ENCODE data around the gene ALDH1A3.

The ALDH1A3 gene

GRCh38 chr15:100902436-100903167, 23.0 kb downstream of the ALDH1A3 start:
- no peak for DNase-seq

GRCh38 chr15:100903168-100903554, 23.5 kb downstream of the ALDH1A3 start:
- no peak for DNase-seq

- DNase-seq = no peak
These were observed 26.2 kb downstream of the ALDH1A3 start for GRCh38 chr15:100905850-100906249.

- no peak for DNase-seq
These were observed 28.8 kb downstream of the ALDH1A3 start for GRCh38 chr15:100908466-100908865.

GRCh38 chr15:100909565-100909964, 29.9 kb downstream of the ALDH1A3 start:
- no peak for DNase-seq

- no peak for DNase-seq
These were observed 30.6 kb downstream of the ALDH1A3 start for GRCh38 chr15:100909989-100910955.

- DNase-seq = no peak
These were observed 31.5 kb downstream of the ALDH1A3 start for GRCh38 chr15:100911086-100911485.

- no peak for DNase-seq
These were observed 34.3 kb downstream of the ALDH1A3 start for GRCh38 chr15:100913961-100914360.

- no peak for DNase-seq
These were observed 35.2 kb downstream of the ALDH1A3 start for GRCh38 chr15:100914876-100915275.

GRCh38 chr15:100918034-100918689, 38.5 kb downstream of the ALDH1A3 start:
- peak; percentile 55 for DNase-seq

- DNase-seq = no peak
These were observed 39.3 kb downstream of the ALDH1A3 start, which contains the start of gene LRRK1 for GRCh38 chr15:100918690-100919480. Gene LRRK1, plus strand, starts transcription at chr15:100919357. Its CDS starts 5,276 bp downstream, at chr15:100924633.

- no peak for DNase-seq
These were observed 40.1 kb downstream of the ALDH1A3 start for GRCh38 chr15:100919481-100920405.

- no peak for DNase-seq
These were observed 41.0 kb downstream of the ALDH1A3 start for GRCh38 chr15:100920516-100921135.

GRCh38 chr15:100922192-100923040, 42.8 kb downstream of the ALDH1A3 start:
- DNase-seq = no peak

GRCh38 chr15:100923076-100923475, 43.4 kb downstream of the ALDH1A3 start:
- no peak for DNase-seq

- DNase-seq = no peak
These were observed 44.3 kb downstream of the ALDH1A3 start for GRCh38 chr15:100923902-100924301.

- DNase-seq = no peak
These were observed 44.8 kb downstream of the ALDH1A3 start for GRCh38 chr15:100924436-100924835.

- DNase-seq = no peak
These were observed 45.8 kb downstream of the ALDH1A3 start for GRCh38 chr15:100925480-100925879.

GRCh38 chr15:100926258-100926657, 46.6 kb downstream of the ALDH1A3 start:
- no peak for DNase-seq
